ENCODE measurements around the gene OR5D13.

DNA sequence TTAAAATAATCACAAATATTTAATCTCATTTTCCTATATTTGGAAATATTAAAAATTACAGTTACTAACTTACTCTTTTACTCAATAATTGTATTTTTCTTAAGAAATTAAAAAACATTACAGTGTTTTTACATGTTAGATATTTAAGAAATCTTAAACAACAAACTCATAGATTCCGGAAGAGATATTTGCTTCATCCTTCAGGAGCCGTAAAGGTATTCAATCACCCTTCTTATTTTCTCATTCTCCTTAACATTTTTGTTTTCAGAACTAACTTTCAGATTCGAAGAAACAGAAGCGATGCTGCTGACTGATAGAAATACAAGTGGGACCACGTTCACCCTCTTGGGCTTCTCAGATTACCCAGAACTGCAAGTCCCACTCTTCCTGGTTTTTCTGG lies 46.1 kb downstream of the OR5D13 start, which contains the start of gene OR5D18:
- TF ChIP-seq EZH2 (optimal IDR thresholded peaks at IDR 0.05; ENCODE audit: low read depth, low read length) (no peak), EZH2phosphoT487 (IDR thresholded peaks at IDR 0.05; ENCODE audit: low read length) (no peak)
- TF ChIP-seq, protein P1, sequence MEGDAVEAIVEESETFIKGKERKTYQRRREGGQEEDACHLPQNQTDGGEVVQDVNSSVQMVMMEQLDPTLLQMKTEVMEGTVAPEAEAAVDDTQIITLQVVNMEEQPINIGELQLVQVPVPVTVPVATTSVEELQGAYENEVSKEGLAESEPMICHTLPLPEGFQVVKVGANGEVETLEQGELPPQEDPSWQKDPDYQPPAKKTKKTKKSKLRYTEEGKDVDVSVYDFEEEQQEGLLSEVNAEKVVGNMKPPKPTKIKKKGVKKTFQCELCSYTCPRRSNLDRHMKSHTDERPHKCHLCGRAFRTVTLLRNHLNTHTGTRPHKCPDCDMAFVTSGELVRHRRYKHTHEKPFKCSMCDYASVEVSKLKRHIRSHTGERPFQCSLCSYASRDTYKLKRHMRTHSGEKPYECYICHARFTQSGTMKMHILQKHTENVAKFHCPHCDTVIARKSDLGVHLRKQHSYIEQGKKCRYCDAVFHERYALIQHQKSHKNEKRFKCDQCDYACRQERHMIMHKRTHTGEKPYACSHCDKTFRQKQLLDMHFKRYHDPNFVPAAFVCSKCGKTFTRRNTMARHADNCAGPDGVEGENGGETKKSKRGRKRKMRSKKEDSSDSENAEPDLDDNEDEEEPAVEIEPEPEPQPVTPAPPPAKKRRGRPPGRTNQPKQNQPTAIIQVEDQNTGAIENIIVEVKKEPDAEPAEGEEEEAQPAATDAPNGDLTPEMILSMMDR (IDR thresholded peaks at IDR 0.05; ENCODE audit: low read length), result no peak
